HepG2 (cell line): ENCODE data around the gene C2orf80. TPM values are rescaled to one million over a fixed set of nuclear protein-coding genes. Genes with fewer than 3 reads are reported as not detected.

Source experiments
- CENPT ChIP-seq: sonication (generic); formaldehyde crosslinking; IDR thresholded peaks from 2 replicates; pipeline ENCODE4 v1.8.0; 2022; ENCODE audit warnings: low read depth, mild to moderate bottlenecking, moderate library complexity, missing genetic modification reagents
- ZBTB14 ChIP-seq: sonication (generic); formaldehyde crosslinking; IDR thresholded peaks from 2 replicates; pipeline ENCODE4 v1.4.0; 2020; ENCODE audit warnings: missing genetic modification reagents
- ZNF33A ChIP-seq: sonication (generic); formaldehyde crosslinking; IDR thresholded peaks from 2 replicates; pipeline ENCODE4 v1.5.1; 2020; ENCODE audit warnings: missing genetic modification reagents, mild to moderate bottlenecking, moderate library complexity, borderline replicate concordance
- ZNF451 ChIP-seq: sonication (generic); formaldehyde crosslinking; IDR thresholded peaks from 2 replicates; pipeline ENCODE4 v1.5.0; 2020; ENCODE audit warnings: mild to moderate bottlenecking, missing genetic modification reagents
- ZNF570 ChIP-seq: sonication (generic); formaldehyde crosslinking; IDR thresholded peaks from 2 replicates; pipeline ENCODE4 v1.4.0; 2020; ENCODE audit warnings: mild to moderate bottlenecking, missing genetic modification reagents, borderline replicate concordance
- ZNF605 ChIP-seq: sonication (generic); formaldehyde crosslinking; IDR thresholded peaks from 2 replicates; pipeline ENCODE4 v1.8.0; 2022; ENCODE audit warnings: mild to moderate bottlenecking, missing genetic modification reagents
- ZNF775 ChIP-seq: sonication (generic); formaldehyde crosslinking; IDR thresholded peaks from 2 replicates; pipeline ENCODE4 v1.4.0; 2020; ENCODE audit warnings: missing genetic modification reagents, mild to moderate bottlenecking, moderate library complexity, borderline replicate concordance
- polyA plus RNA-seq, 8 experiments: library from polyadenylated mRNA; depleted of rRNA in 3 of 8; stranded (reverse) in 7 of 8; unstranded in 1 of 8; fragments of >200 nt; fragmentation: Illumina TruSeq in 4 of 8; extraction: Trizol in 4 of 8; gene quantifications; 2 replicates each; pipeline versions ENCODE4 v1.2.1 to v1.2.3, GENCODE V29; 2011 to 2016; ENCODE audit warnings: low read depth in 4 of 8, missing spikeins in 1 of 8, mixed read lengths in 1 of 8; ENCODE audit not compliant: insufficient read depth in 1 of 8
- total RNA-seq, 5 experiments: library from RNA; depleted of rRNA; stranded (reverse); fragments of >200 nt; fragmentation: Illumina TruSeq; extraction: Trizol; gene quantifications; 2 replicates each; pipeline ENCODE4 v1.2.3, GENCODE V29; 2016; ENCODE audit warnings: low read depth in 1 of 5
- TF ChIP-seq, protein P1 (sequence below): sonication (generic); formaldehyde crosslinking; IDR thresholded peaks from 2 replicates; pipeline ENCODE4 v1.8.0; 2022; ENCODE audit warnings: mild to moderate bottlenecking, missing genetic modification reagents, moderate library complexity
- TF ChIP-seq, protein P2 (sequence below): IDR thresholded peaks from 2 replicates; pipeline ENCODE4 v1.6.1; 2012; ENCODE audit warnings: low read length, improper control_type of control experiment

C2orf80 gene
- total and polyA plus RNA-seq, 2 of the 13 experiments (the other 11 are each of a cell fraction or from before 2014, with no cell fraction given), result not detected

DNA sequence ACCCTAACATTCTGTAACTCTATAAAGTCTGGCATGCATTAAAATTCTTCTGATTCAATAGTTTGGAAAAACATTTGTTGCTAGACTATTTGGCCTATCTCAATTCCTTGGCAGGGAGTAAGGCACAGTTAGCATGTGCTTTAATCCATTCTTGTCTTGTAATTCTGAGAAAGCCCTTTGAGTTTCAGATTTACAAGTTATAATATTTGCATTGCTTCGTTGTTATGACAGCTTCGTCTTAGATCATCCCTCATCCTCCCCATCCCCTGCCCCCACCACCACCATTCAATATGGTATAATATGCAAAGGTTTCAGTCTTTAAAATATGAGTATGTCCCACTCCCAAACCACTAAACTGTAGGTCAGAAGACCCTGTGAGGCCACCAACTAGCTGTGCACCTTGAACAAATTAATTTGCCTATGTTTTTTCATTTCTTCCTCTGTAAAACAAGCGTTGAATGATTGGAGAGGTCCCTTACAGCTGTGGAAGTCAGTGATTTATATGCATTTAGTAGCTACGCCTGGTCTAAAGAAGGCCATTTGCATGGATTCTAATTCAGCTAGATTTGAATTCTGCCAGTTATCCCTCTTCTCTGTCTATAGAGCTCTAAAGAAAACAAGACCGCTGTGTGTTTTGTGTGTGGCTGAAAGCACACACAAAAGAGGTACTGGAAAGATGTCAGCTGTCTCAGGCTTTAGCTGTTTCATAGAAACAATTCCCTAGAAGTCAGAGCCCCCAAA is 591 bp downstream of the C2orf80 start (continued):
- TF ChIP-seq ZBTB14 (CRISPR knock-in tag) (no peak), ZNF451 (CRISPR knock-in tag) (no peak), ZNF605 (CRISPR knock-in tag) (no peak), ZNF570 (CRISPR knock-in tag) (no peak), CENPT (no peak), ZNF33A (CRISPR knock-in tag) (no peak), ZNF775 (no peak)
- TF ChIP-seq, protein P1, sequence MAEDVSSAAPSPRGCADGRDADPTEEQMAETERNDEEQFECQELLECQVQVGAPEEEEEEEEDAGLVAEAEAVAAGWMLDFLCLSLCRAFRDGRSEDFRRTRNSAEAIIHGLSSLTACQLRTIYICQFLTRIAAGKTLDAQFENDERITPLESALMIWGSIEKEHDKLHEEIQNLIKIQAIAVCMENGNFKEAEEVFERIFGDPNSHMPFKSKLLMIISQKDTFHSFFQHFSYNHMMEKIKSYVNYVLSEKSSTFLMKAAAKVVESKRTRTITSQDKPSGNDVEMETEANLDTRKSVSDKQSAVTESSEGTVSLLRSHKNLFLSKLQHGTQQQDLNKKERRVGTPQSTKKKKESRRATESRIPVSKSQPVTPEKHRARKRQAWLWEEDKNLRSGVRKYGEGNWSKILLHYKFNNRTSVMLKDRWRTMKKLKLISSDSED (CRISPR knock-in tag), result no peak
- TF ChIP-seq, protein P2, sequence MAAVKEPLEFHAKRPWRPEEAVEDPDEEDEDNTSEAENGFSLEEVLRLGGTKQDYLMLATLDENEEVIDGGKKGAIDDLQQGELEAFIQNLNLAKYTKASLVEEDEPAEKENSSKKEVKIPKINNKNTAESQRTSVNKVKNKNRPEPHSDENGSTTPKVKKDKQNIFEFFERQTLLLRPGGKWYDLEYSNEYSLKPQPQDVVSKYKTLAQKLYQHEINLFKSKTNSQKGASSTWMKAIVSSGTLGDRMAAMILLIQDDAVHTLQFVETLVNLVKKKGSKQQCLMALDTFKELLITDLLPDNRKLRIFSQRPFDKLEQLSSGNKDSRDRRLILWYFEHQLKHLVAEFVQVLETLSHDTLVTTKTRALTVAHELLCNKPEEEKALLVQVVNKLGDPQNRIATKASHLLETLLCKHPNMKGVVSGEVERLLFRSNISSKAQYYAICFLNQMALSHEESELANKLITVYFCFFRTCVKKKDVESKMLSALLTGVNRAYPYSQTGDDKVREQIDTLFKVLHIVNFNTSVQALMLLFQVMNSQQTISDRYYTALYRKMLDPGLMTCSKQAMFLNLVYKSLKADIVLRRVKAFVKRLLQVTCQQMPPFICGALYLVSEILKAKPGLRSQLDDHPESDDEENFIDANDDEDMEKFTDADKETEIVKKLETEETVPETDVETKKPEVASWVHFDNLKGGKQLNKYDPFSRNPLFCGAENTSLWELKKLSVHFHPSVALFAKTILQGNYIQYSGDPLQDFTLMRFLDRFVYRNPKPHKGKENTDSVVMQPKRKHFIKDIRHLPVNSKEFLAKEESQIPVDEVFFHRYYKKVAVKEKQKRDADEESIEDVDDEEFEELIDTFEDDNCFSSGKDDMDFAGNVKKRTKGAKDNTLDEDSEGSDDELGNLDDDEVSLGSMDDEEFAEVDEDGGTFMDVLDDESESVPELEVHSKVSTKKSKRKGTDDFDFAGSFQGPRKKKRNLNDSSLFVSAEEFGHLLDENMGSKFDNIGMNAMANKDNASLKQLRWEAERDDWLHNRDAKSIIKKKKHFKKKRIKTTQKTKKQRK, result no peak
